RWPE1 (cell line): ENCODE data around the gene TRRAP.

Experiments used
- CTCF ChIA-PET: fragments of 350-600 bp; sonication (Branson Sonifier 250); formaldehyde crosslinking; extraction: SDS; loops from one replicate; lab custom pipeline; 2021; lab: Yijun Ruan, JAX
- POLR2A ChIA-PET: fragments of 400-600 bp; formaldehyde crosslinking; extraction: SDS; loops from one replicate; lab custom pipeline; 2020; ENCODE audit warnings: antibody characterized with exemption; ENCODE audit not compliant: low non-redundant PET; lab: Yijun Ruan, JAX
- DNase-seq: peaks from one replicate; pipeline ENCODE4 v3.0.0; 2012; ENCODE audit warnings: low spot score
- H3K27ac ChIP-seq: fragments of 450-650 bp; 2 replicates; pipeline ENCODE4 v1.5.1; 2017
- CTCF ChIP-seq: fragments of 450-650 bp; conservative IDR thresholded peaks from 2 replicates; pipeline ENCODE4 v1.5.1; 2017; ENCODE audit warnings: low read depth, mild to moderate bottlenecking

Gene TRRAP

GRCh38 chr7:99030457-99030856 is 152.1 kb downstream of the TRRAP start:
- peak overlapping the region; percentile 22 for H3K27ac ChIP-seq
- no peak for DNase-seq
- ChIA-PET POLR2A (no interaction called here), CTCF (interaction anchor here (1.0 kb wide), 2 partner anchors 13 to 296 kb away, joined by 3 read pairs; no protein-coding TSS in a partner anchor)
- no peak for TF ChIP-seq CTCF

- POLR2A ChIA-PET: no interaction called here
- no peak for TF ChIP-seq CTCF
- CTCF ChIA-PET: interaction anchor here (1.0 kb wide), 1 partner anchor 13 kb away, joined by 3 read pairs; no protein-coding TSS in a partner anchor
- DNase-seq: no peak
- H3K27ac ChIP-seq: 0 out of 2 replicates have a peak overlapping the region, but pooled peaks have one; percentile 22
Observed at GRCh38 chr7:99030951-99031350, 152.6 kb downstream of the TRRAP start.

- CTCF ChIA-PET: interaction anchor here (1.0 kb wide), 1 partner anchor 12 kb away, joined by 3 read pairs; no protein-coding TSS in a partner anchor
- no peak for TF ChIP-seq CTCF
- no peak for DNase-seq
- POLR2A ChIA-PET: no interaction called here
- H3K27ac ChIP-seq: no peak overlapping the region
Observed at GRCh38 chr7:99031496-99031895, 153.2 kb downstream of the TRRAP start.

GRCh38 chr7:99032928-99033327 is 154.6 kb downstream of the TRRAP start:
- POLR2A ChIA-PET: no interaction called here
- no peak for TF ChIP-seq CTCF
- CTCF ChIA-PET: no interaction called here
- 0 out of 2 replicates have a peak overlapping the region, but pooled peaks have one; percentile 7 for H3K27ac ChIP-seq
- no peak for DNase-seq

GRCh38 chr7:99033765-99034164 is 155.4 kb downstream of the TRRAP start:
- ChIA-PET POLR2A (no interaction called here), CTCF (no interaction called here)
- TF ChIP-seq CTCF: no peak

GRCh38 chr7:99034932-99035722 is 156.8 kb downstream of the TRRAP start:
- CTCF ChIA-PET: interaction anchor here (0.5 to 0.6 kb wide), 2 partner anchors 269 to 355 kb away, joined by 3 read pairs; no protein-coding TSS in a partner anchor
- TF ChIP-seq CTCF: no peak
- H3K27ac ChIP-seq: peak overlapping the region; percentile 8
- POLR2A ChIA-PET: interaction anchor here (0.6 kb wide), 1 partner anchor 77 kb away, joined by 3 read pairs; no protein-coding TSS in a partner anchor
- DNase-seq: no peak

More at GRCh38 chr7:99033765-99034164, 155.4 kb downstream of the TRRAP start:
- no peak for DNase-seq
- peak overlapping the region; percentile 8 for H3K27ac ChIP-seq
